MM.1S (cell line): ENCODE results near the gene PTH1R.

Experiments used
- DNase-seq: peaks from one replicate; pipeline ENCODE4 v3.0.0-alpha.2; 2015
- H2AFZ ChIP-seq: fragments of 300-600 bp; sonication (generic); 2 replicates; pipeline ENCODE4 v1.6.0; 2016; ENCODE audit warnings: antibody characterized with exemption, low read length
- H3F3A ChIP-seq: fragments of 300-600 bp; sonication (generic); 2 replicates; pipeline ENCODE4 v1.6.1; 2016; ENCODE audit warnings: mild to moderate bottlenecking, antibody characterized with exemption, low read length, moderate library complexity, mixed read lengths; ENCODE audit not compliant: insufficient read depth
- H3K27ac ChIP-seq: fragments of 300-600 bp; sonication (generic); 2 replicates; pipeline ENCODE4 v1.5.1; 2016; ENCODE audit warnings: mild to moderate bottlenecking, low read length
- H3K27me3 ChIP-seq: fragments of 300-600 bp; sonication (generic); replicated peaks from 2 replicates; pipeline ENCODE4 v1.6.0; 2016; ENCODE audit warnings: low read length; ENCODE audit not compliant: insufficient read depth
- H3K36me3 ChIP-seq: fragments of 300-600 bp; sonication (generic); replicated peaks from 2 replicates; pipeline ENCODE4 v1.6.1; 2016; ENCODE audit warnings: mild to moderate bottlenecking, low read length, mixed read lengths; ENCODE audit not compliant: insufficient read depth
- H3K4me1 ChIP-seq: fragments of 300-600 bp; sonication (generic); 2 replicates; pipeline ENCODE4 v1.6.1; 2016; ENCODE audit warnings: low read length, mixed read lengths
- H3K4me2 ChIP-seq: fragments of 300-600 bp; sonication (generic); 2 replicates; pipeline ENCODE4 v1.6.0; 2016; ENCODE audit warnings: low read depth, low read length
- H3K4me3 ChIP-seq: fragments of 300-600 bp; sonication (generic); 2 replicates; pipeline ENCODE4 v1.5.1; 2016; ENCODE audit warnings: low read length, mixed read lengths
- H3K79me2 ChIP-seq: fragments of 300-600 bp; sonication (generic); 2 replicates; pipeline ENCODE4 v1.6.1; 2016; ENCODE audit warnings: mixed run types, low read length, mixed read lengths
- H3K9ac ChIP-seq: fragments of 300-600 bp; sonication (generic); 2 replicates; pipeline ENCODE4 v1.6.1; 2016; ENCODE audit warnings: low read length, mixed read lengths
- H3K9me2 ChIP-seq: fragments of 300-600 bp; sonication (generic); replicated peaks from 2 replicates; pipeline ENCODE4 v1.6.1; 2016; ENCODE audit warnings: mild to moderate bottlenecking, low read length, mixed read lengths; ENCODE audit not compliant: insufficient read depth
- H3K9me3 ChIP-seq: fragments of 300-600 bp; sonication (generic); replicated peaks from 2 replicates; pipeline ENCODE4 v1.6.1; 2016; ENCODE audit warnings: mild to moderate bottlenecking, low read length, mixed read lengths; ENCODE audit not compliant: insufficient read depth
- H4K20me1 ChIP-seq: fragments of 300-600 bp; sonication (generic); 2 replicates; pipeline ENCODE4 v1.6.1; 2016; ENCODE audit warnings: mild to moderate bottlenecking, low read length, moderate library complexity, mixed read lengths; ENCODE audit not compliant: insufficient read depth
- EZH2 ChIP-seq: fragments of 300-600 bp; sonication (generic); optimal IDR thresholded peaks from 2 replicates; pipeline ENCODE3; 2017; ENCODE audit warnings: low read depth, mild to moderate bottlenecking, antibody characterized with exemption, low read length, mixed read lengths
- EZH2phosphoT487 ChIP-seq: fragments of 300-600 bp; sonication (generic); IDR thresholded peaks from 2 replicates; pipeline ENCODE4 v1.6.1; 2018; ENCODE audit warnings: antibody characterized with exemption, low read length
- TF ChIP-seq, protein P1 (sequence below): fragments of 300-600 bp; sonication (generic); IDR thresholded peaks from 2 replicates; pipeline ENCODE4 v1.5.1; 2016; ENCODE audit warnings: antibody characterized with exemption, low read length, mixed read lengths

The PTH1R gene

DNA sequence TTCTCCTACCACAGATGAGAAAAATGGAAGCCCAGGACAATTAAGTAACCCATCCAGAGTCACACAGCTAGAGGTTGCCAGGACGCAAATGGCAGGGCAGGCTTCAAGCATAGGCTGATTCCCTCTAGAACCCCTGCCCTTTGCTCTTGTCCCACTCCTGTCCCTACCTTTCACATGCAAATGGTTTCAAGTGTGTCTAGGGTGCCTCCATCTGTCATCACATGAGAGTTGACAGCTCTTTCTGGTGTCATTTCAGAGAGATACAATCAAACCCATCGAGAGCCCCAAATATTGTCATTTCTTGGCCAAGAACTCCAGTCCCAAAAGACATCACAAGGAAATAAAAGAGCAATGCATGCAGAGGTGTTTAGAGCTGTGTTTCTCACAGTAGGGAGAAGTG lies 75.3 kb downstream of the PTH1R start:
- no peak for DNase-seq
- peaks cover 98% of the 10 kb centered on the region for H3K79me2 ChIP-seq
- peaks cover 7% of the 10 kb centered on the region for H3K4me1 ChIP-seq
- no peak overlapping the region for H3K4me3 ChIP-seq
- peaks cover 3% of the 10 kb centered on the region; the same call in 1 of the 2 replicates for H3K36me3 ChIP-seq
- H4K20me1 ChIP-seq: peaks cover 84% of the 10 kb centered on the region
- no peak overlapping the region for H3K4me2 ChIP-seq
- H3K9me3 ChIP-seq: no peaks in the 10 kb centered on the region
- H3K27me3 ChIP-seq: no peaks in the 10 kb centered on the region
- no peaks in the 10 kb centered on the region for H3K9me2 ChIP-seq
- no peaks in the 10 kb centered on the region for H3F3A ChIP-seq
- no peak overlapping the region for H2AFZ ChIP-seq
- TF ChIP-seq EZH2: no peak
- no peak for TF ChIP-seq EZH2phosphoT487
- TF ChIP-seq, protein P1, sequence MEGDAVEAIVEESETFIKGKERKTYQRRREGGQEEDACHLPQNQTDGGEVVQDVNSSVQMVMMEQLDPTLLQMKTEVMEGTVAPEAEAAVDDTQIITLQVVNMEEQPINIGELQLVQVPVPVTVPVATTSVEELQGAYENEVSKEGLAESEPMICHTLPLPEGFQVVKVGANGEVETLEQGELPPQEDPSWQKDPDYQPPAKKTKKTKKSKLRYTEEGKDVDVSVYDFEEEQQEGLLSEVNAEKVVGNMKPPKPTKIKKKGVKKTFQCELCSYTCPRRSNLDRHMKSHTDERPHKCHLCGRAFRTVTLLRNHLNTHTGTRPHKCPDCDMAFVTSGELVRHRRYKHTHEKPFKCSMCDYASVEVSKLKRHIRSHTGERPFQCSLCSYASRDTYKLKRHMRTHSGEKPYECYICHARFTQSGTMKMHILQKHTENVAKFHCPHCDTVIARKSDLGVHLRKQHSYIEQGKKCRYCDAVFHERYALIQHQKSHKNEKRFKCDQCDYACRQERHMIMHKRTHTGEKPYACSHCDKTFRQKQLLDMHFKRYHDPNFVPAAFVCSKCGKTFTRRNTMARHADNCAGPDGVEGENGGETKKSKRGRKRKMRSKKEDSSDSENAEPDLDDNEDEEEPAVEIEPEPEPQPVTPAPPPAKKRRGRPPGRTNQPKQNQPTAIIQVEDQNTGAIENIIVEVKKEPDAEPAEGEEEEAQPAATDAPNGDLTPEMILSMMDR: no peak
- no peak overlapping the region for H3K27ac ChIP-seq
- no peak overlapping the region for H3K9ac ChIP-seq
